ENCODE results near the gene PLCL2.

The PLCL2 gene

DNA sequence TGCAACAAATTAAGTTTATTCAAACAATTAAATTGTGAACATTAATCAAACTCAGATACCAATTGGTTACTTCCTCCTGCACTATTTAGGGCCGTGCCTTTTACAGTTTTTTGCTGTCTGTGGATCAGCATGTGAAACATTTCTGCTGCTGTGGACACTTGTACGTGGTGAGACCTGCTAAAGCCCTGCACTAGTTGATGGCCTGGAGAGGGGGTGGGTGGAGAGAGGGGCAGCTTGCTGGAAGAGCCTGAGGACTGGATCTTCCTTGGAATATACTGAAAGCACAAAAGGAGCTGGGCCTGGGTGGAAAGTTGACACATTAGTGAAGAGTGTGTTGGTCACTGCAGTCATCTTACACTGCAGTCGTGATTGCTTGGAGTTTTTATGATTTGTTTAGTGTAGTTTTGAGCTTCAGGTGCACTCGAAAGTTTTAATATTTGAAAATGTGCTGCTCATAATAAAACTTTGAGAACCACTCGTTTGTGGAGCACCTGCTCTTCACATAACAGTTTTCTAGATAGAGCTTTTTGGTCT lies 11.4 kb downstream of the PLCL2 start:
- no peak for DNase-seq

DNA sequence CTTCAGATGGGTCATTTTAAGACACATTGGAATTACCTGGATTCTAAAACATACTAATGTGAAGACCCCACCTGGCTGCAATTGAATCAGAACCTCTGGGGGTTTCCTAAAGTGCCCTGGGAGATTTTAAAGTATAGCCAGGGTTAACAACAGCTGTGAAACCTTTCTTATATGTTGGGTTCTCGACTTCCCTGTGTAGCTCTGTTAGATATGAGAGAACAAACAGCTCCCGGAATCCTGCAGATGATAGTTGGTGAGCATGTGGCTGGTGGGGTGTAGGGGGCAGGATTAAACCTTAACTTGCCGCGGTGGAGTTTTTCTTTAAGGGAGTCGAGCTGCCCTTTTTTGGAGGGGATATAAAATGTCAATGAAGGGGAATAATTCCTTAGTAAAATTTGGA lies 12.1 kb downstream of the PLCL2 start:
- no peak for DNase-seq

GRCh38 chr3:16897254-16897926 lies 12.6 kb downstream of the PLCL2 start:
- no peak for DNase-seq

GRCh38 chr3:16898595-16899395 lies 14.0 kb downstream of the PLCL2 start:
- DNase-seq, result no peak

DNA sequence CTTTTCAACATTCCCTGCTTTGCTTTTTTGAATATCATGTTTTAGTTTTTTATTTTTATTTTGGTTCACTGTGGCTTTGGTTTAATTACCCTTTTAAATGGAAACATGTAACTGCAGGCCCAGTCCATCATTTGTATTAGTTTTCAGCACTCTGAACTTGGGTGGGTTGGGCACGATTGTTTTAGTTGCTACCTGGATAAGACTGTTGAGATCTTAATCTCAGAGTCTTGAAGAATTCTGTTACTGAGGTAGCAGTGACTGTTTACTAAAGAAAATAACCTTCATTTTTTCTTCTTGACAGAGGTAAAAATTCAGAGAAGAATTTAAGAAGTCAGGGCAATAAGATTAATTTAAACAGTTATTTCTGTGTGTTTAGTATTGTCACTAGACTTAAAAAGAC lies 15.2 kb downstream of the PLCL2 start:
- DNase-seq, result no peak

- no peak for DNase-seq
Measured at GRCh38 chr3:16900779-16901440, 16.2 kb downstream of the PLCL2 start.

- DNase-seq, result no peak
Measured at GRCh38 chr3:16904423-16905417, 20.0 kb downstream of the PLCL2 start.

DNA sequence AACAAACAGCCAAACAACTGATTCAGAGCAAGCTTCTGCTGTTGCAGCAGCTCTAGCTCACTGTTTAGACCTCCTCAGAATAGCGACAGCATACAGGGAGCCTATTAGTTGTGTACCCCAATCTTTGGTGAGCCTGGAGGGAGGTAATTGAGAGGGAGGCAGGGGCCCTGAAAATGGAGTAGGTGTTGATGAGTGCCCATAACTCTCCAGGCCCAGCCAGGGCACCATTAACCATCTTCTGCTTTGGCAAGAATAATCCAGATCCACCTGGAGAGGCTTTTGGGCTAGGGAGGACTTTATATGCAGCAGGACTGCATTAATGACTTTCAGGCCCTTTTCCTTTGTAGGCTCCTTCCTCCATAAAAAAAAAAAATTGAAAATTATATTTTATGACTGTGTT lies 20.9 kb downstream of the PLCL2 start:
- DNase-seq, result no peak

- DNase-seq, result no peak
Measured at GRCh38 chr3:16906682-16907081, 21.9 kb downstream of the PLCL2 start.

DNA sequence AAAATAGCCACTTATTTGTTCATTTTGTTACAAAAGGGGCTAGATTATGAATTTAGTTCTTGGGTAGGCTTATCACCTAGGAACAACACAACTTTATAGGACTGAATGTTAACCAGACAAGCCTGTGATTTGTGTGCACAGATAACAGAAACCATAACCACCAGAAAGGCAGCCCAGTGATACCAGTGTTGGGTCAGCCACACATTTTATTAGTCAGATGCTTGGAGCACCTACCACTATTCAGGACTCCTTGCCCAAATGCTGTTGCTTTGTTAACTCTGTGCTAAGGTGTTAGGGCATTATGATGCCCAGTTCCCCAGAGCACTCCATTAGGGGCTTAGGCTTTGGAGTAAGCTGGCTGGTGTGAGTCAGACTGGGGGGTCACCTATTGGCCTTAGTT lies 22.5 kb downstream of the PLCL2 start:
- DNase-seq, result no peak

GRCh38 chr3:16908016-16908807 lies 23.5 kb downstream of the PLCL2 start:
- no peak for DNase-seq

GRCh38 chr3:16908896-16909295 lies 24.1 kb downstream of the PLCL2 start:
- DNase-seq, result no peak

GRCh38 chr3:16909802-16910201 lies 25.0 kb downstream of the PLCL2 start:
- no peak for DNase-seq

- no peak for DNase-seq
Measured at GRCh38 chr3:16910207-16910606, 25.5 kb downstream of the PLCL2 start.

GRCh38 chr3:16911916-16912315 lies 27.2 kb downstream of the PLCL2 start:
- no peak for DNase-seq

- no peak for DNase-seq
Measured at GRCh38 chr3:16912400-16913263, 27.9 kb downstream of the PLCL2 start.

DNA sequence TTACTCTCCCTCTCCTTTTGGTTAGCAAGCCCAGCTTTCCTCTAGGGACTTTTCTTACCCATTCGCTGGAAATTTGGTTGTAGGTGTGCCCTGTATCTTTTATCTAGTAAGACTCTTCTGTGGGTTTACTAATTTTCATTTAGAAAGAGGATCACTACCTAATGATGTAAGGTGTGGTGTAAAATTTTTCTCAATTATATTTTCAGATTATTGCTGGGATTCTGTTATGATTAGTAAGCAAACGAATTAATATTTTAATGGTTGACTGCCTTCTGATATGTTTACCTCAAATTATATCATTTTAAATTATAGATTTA lies 28.5 kb downstream of the PLCL2 start:
- DNase-seq, result no peak

GRCh38 chr3:16916840-16917239 lies 32.1 kb downstream of the PLCL2 start:
- DNase-seq, result no peak

- no peak for DNase-seq
Measured at GRCh38 chr3:16917256-16917935, 32.6 kb downstream of the PLCL2 start.
